Activated CD4-positive, alpha-beta T cell treated with anti-CD3 and anti-CD28 coated beads for 4 hours (primary cell): ENCODE measurements around the gene ZNF705A.
"Not testable (repeated sequence)": the region's sequence is repeated elsewhere in the genome, so short reads cannot be mapped to it uniquely, and the experiment has no call there.

Experiments
- DNase-seq, 2 donors: peaks; one replicate each; pipeline ENCODE4 v3.0.0-alpha.2; 2020

Gene ZNF705A

GRCh38 chr12:8156845-8157244 lies at the start of gene ZNF705A:
Gene ZNF705A (plus strand): TSS chr12:8157015. CDS start chr12:8172626, 15,611 bp downstream.
- no peak for DNase-seq

- DNase-seq = peak; percentile 67 to 82
These were observed 47.9 kb upstream of the ZNF705A start for GRCh38 chr12:8108808-8109398.

GRCh38 chr12:8113117-8113516 lies 43.7 kb upstream of the ZNF705A start:
- not testable (repeated sequence) for DNase-seq

- no peak for DNase-seq
These were observed 36.6 kb upstream of the ZNF705A start for GRCh38 chr12:8120072-8120713.

- no peak for DNase-seq
These were observed 33.5 kb upstream of the ZNF705A start, which contains the start of gene CLEC4A for GRCh38 chr12:8123124-8123912. Gene CLEC4A (plus strand): TSS chr12:8123617. CDS start chr12:8123879, 262 bp downstream.

- DNase-seq = no peak
These were observed 29.7 kb upstream of the ZNF705A start for GRCh38 chr12:8127138-8127537.

- DNase-seq = not testable (repeated sequence)
These were observed 23.0 kb upstream of the ZNF705A start for GRCh38 chr12:8133636-8134397.

GRCh38 chr12:8134398-8134930 lies 22.4 kb upstream of the ZNF705A start:
- DNase-seq = not testable (repeated sequence)

GRCh38 chr12:8141647-8142046 lies 15.2 kb upstream of the ZNF705A start:
- not testable (repeated sequence) for DNase-seq

- DNase-seq = no peak
These were observed 13.6 kb upstream of the ZNF705A start for GRCh38 chr12:8143261-8143660.

- DNase-seq = no peak
These were observed 10.9 kb upstream of the ZNF705A start for GRCh38 chr12:8145754-8146441.

- no peak for DNase-seq
These were observed 10.4 kb upstream of the ZNF705A start for GRCh38 chr12:8146442-8146771.

GRCh38 chr12:8154526-8154925 lies 2.3 kb upstream of the ZNF705A start:
- no peak for DNase-seq

GRCh38 chr12:8156416-8156815 lies 399 bp upstream of the ZNF705A start:
- DNase-seq = no peak

GRCh38 chr12:8157484-8158198 lies 826 bp downstream of the ZNF705A start:
- DNase-seq = no peak

GRCh38 chr12:8172911-8173310 lies 16.1 kb downstream of the ZNF705A start:
- DNase-seq = not testable (repeated sequence)

GRCh38 chr12:8179989-8180585 lies 23.3 kb downstream of the ZNF705A start:
- DNase-seq = peak; percentile 70 to 78

- DNase-seq = not testable (repeated sequence)
These were observed 24.5 kb downstream of the ZNF705A start for GRCh38 chr12:8181271-8181670.

GRCh38 chr12:8182923-8183322 lies 26.1 kb downstream of the ZNF705A start:
- DNase-seq = not testable (repeated sequence)

- DNase-seq = not testable (repeated sequence)
These were observed 26.5 kb downstream of the ZNF705A start for GRCh38 chr12:8183346-8183745.

- not testable (repeated sequence) for DNase-seq
These were observed 27.4 kb downstream of the ZNF705A start for GRCh38 chr12:8184206-8184605.
